22Rv1 (cell line): ENCODE measurements around the gene F2R.
"Not testable (repeated sequence)": the region's sequence is repeated elsewhere in the genome, so short reads cannot be mapped to it uniquely, and the experiment has no call there.

Experiments
- CTCF ChIP-seq: fragments of 450-650 bp; IDR thresholded peaks from 2 replicates; pipeline ENCODE4 v1.5.1; 2017; ENCODE audit warnings: mild to moderate bottlenecking
- ZFX ChIP-seq: fragments of 450-650 bp; IDR thresholded peaks from 2 replicates; pipeline ENCODE4 v1.6.1; 2017; ENCODE audit warnings: antibody characterized with exemption, borderline replicate concordance

GRCh38 chr5:76780616-76781015, 64.7 kb downstream of the F2R start:
- TF ChIP-seq CTCF, ZFX: not testable (repeated sequence)
